Spinal cord (tissue), 10 donors: ENCODE data around the gene MOB1A. TPM values are rescaled to one million over a fixed set of nuclear protein-coding genes. Genes with fewer than 3 reads are reported as not detected.
"Not testable (repeated sequence)": the region's sequence is repeated elsewhere in the genome, so short reads cannot be mapped to it uniquely, and the experiment has no call there.

ENCODE experiments used
- DNase-seq, 6 donors: peaks; one replicate each; pipeline versions ENCODE4 v3.0.0 to v3.0.0-alpha.2; 2013 to 2015; ENCODE audit warnings: low spot score in 6 of 6, low read depth in 4 of 6
- H3K27ac ChIP-seq: one replicate; pipeline ENCODE4 v1.5.1; 2013; ENCODE audit warnings: low read depth, low read length, control low read depth
- H3K27me3 ChIP-seq: one replicate; pipeline ENCODE4 v1.6.1; 2013; ENCODE audit warnings: low read length; ENCODE audit not compliant: control insufficient read depth, insufficient read depth
- H3K36me3 ChIP-seq: one replicate; pipeline ENCODE4 v1.6.1; 2013; ENCODE audit warnings: low read length; ENCODE audit not compliant: control insufficient read depth, insufficient read depth
- H3K4me1 ChIP-seq: one replicate; pipeline ENCODE4 v1.6.1; 2013; ENCODE audit warnings: low read length; ENCODE audit not compliant: control insufficient read depth, insufficient read depth
- H3K4me3 ChIP-seq: one replicate; pipeline ENCODE4 v1.5.1; 2013; ENCODE audit warnings: low read depth, low read length, control low read depth
- H3K9me3 ChIP-seq: one replicate; pipeline ENCODE4 v1.6.1; 2013; ENCODE audit warnings: low read length; ENCODE audit not compliant: control insufficient read depth, insufficient read depth
- WGBS: methylation state at CpG from one replicate; pipeline ENCODE4 v1.1.5; 2013; ENCODE audit warnings: missing lambda C conversion rate; ENCODE audit not compliant: insufficient coverage; 5-methylcytosine and 5-hydroxymethylcytosine counted together
- polyA plus RNA-seq, 2 donors: library from polyadenylated mRNA; unstranded; fragments of 120-200 nt; gene quantifications; one replicate each; pipeline ENCODE4 v1.2.1, GENCODE V29; 2013; ENCODE audit not compliant: insufficient read length in 2 of 2
- total RNA-seq, 2 donors: library from RNA; depleted of rRNA in 1 of 2; stranded (reverse); fragments of 120-200 nt in 1 of 2; fragments of >200 nt in 1 of 2; gene quantifications; one replicate each; pipeline versions ENCODE4 v1.2.3 to v1.2.4, GENCODE V29; 2013 to 2014
- donor health status: healthy.

MOB1A gene
- total and polyA plus RNA-seq, 4 donors, result 34.5 to 73.4 (median 53.2) TPM

GRCh38 chr2:74186706-74187105 is 8.0 kb upstream of the MOB1A start:
- H3K9me3 ChIP-seq, H3K27me3 ChIP-seq, H3K4me1 ChIP-seq, H3K4me3 ChIP-seq, H3K27ac ChIP-seq, DNase-seq, H3K36me3 ChIP-seq: not testable (repeated sequence)
- WGBS, result 96% methylated on average over 12 of the region's 15 CpGs

- Histone ChIP-seq H3K9me3 (no peaks in the 10 kb centered on the region), H3K27me3 (no peaks in the 10 kb centered on the region), H3K36me3 (no peaks in the 10 kb centered on the region), H3K4me3 (no peak overlapping the region), H3K27ac (no peak overlapping the region), H3K4me1 (no peaks in the 10 kb centered on the region)
- no peak for DNase-seq
- 73% methylated on average over 6 of the region's 9 CpGs for WGBS
Observed at GRCh38 chr2:74186038-74186437, 7.4 kb upstream of the MOB1A start.

- Histone ChIP-seq H3K4me3 (no peak overlapping the region), H3K4me1 (no peaks in the 10 kb centered on the region), H3K27ac (no peak overlapping the region), H3K27me3 (no peaks in the 10 kb centered on the region), H3K36me3 (no peaks in the 10 kb centered on the region), H3K9me3 (no peaks in the 10 kb centered on the region)
- WGBS, result 92% methylated on average over 1 of the region's 2 CpGs
- DNase-seq, result no peak
Observed at GRCh38 chr2:74183878-74184277, 5.2 kb upstream of the MOB1A start.

- H3K4me3 ChIP-seq, result no peak overlapping the region
- no peaks in the 10 kb centered on the region for H3K27me3 ChIP-seq
- peaks cover 5% of the 10 kb centered on the region for H3K4me1 ChIP-seq
- H3K9me3 ChIP-seq, result no peaks in the 10 kb centered on the region
- no peak overlapping the region for H3K27ac ChIP-seq
- peaks cover 3% of the 10 kb centered on the region for H3K36me3 ChIP-seq
- 27% methylated on average over 4 of the region's 7 CpGs for WGBS
- DNase-seq, result peak in 2 of 6 donors; percentile 61 to 64
Observed at GRCh38 chr2:74181739-74182138, 3.1 kb upstream of the MOB1A start.

- no peak for DNase-seq
- no peaks in the 10 kb centered on the region for H3K9me3 ChIP-seq
- peak overlapping the region; percentile 4 for H3K27ac ChIP-seq
- peaks cover 5% of the 10 kb centered on the region for H3K4me1 ChIP-seq
- no peaks in the 10 kb centered on the region for H3K27me3 ChIP-seq
- H3K4me3 ChIP-seq, result peak overlapping the region; percentile 74
- H3K36me3 ChIP-seq, result peaks cover 3% of the 10 kb centered on the region
- WGBS, result 59% methylated on average over 11 of the region's 25 CpGs
Observed at GRCh38 chr2:74179063-74179865, 585 bp upstream of the MOB1A start.

GRCh38 chr2:74177696-74178095 is 983 bp downstream of the MOB1A start:
- Histone ChIP-seq H3K27me3 (no peaks in the 10 kb centered on the region), H3K9me3 (no peaks in the 10 kb centered on the region), H3K36me3 (peaks cover 3% of the 10 kb centered on the region), H3K4me1 (peaks cover 5% of the 10 kb centered on the region), H3K27ac (peak overlapping the region; percentile 92), H3K4me3 (peak overlapping the region; percentile 74)
- DNase-seq, result peak in 1 of 6 donors; percentile 75

- 80% methylated on average over 1 of the region's 1 CpG for WGBS
- DNase-seq, result no peak
- Histone ChIP-seq H3K27ac (no peak overlapping the region), H3K9me3 (no peaks in the 10 kb centered on the region), H3K4me1 (peaks cover 5% of the 10 kb centered on the region), H3K36me3 (peaks cover 17% of the 10 kb centered on the region), H3K27me3 (no peaks in the 10 kb centered on the region), H3K4me3 (no peak overlapping the region)
Observed at GRCh38 chr2:74174909-74175308, 3.8 kb downstream of the MOB1A start.

GRCh38 chr2:74168739-74169138 is 9.9 kb downstream of the MOB1A start:
- Histone ChIP-seq H3K9me3 (no peaks in the 10 kb centered on the region), H3K27ac (no peak overlapping the region), H3K4me1 (no peaks in the 10 kb centered on the region), H3K4me3 (no peak overlapping the region), H3K27me3 (no peaks in the 10 kb centered on the region), H3K36me3 (peaks cover 43% of the 10 kb centered on the region)
- DNase-seq, result no peak
- WGBS, result no CpG with 5 or more reads among the region's 2 CpGs

GRCh38 chr2:74164761-74165160 is 13.9 kb downstream of the MOB1A start:
- H3K27ac ChIP-seq, result no peak overlapping the region
- peaks cover 51% of the 10 kb centered on the region for H3K36me3 ChIP-seq
- no peaks in the 10 kb centered on the region for H3K9me3 ChIP-seq
- H3K4me3 ChIP-seq, result no peak overlapping the region
- H3K27me3 ChIP-seq, result no peaks in the 10 kb centered on the region
- no peaks in the 10 kb centered on the region for H3K4me1 ChIP-seq
- DNase-seq, result no peak
- no CpG with 5 or more reads among the region's 1 CpG for WGBS

GRCh38 chr2:74162951-74163350 is 15.7 kb downstream of the MOB1A start:
- no peak for DNase-seq
- Histone ChIP-seq H3K4me3 (no peak overlapping the region), H3K4me1 (no peaks in the 10 kb centered on the region), H3K27ac (no peak overlapping the region), H3K9me3 (no peaks in the 10 kb centered on the region), H3K27me3 (no peaks in the 10 kb centered on the region), H3K36me3 (peaks cover 53% of the 10 kb centered on the region)
- 80% methylated on average over 1 of the region's 6 CpGs for WGBS
